Heart left ventricle (tissue), 13 donors: ENCODE data around the gene PAQR5.
"Not testable (repeated sequence)": the region's sequence is repeated elsewhere in the genome, so short reads cannot be mapped to it uniquely, and the experiment has no call there.

ENCODE experiments used
- POLR2A ChIP-seq, 2 donors: fragments of 450-650 bp; IDR thresholded peaks; one replicate each; pipeline ENCODE4 v1.6.1; 2017; ENCODE audit warnings: antibody characterized with exemption in 2 of 2, mild to moderate bottlenecking in 2 of 2, moderate library complexity in 2 of 2
- TF ChIP-seq, protein P1 (sequence below), 12 donors: fragments of 200-600 bp; sonication (generic) in 4 of 12; IDR thresholded peaks; one replicate each; pipeline versions ENCODE4 v1.5.0 to v1.8.0; 2018 to 2022; ENCODE audit warnings: antibody characterized with exemption in 12 of 12, mild to moderate bottlenecking in 5 of 12
- donor health status: ischemic (EF 13 %, LVEDD 7.1; RV severe dilation, severe dysfunction).
- donor health status: DM: no; HTN: yes; CAD: no.
- donor health status: DM: no; HTN: no; CAD: no.
- donor health status: ischemic (EF 25% LVEDD 6.9; RV normal size, moderate dysfunction).
- donor health status: ischemic (EF 25% LVEDD 5.7; RV mildly dilated, moderate dysfunction).
- donor health status: ischemic (EF 35%, LVEDD 5.7; RV mildly dilated, moderate dysfunction).
- donor health status: nonischemic (EF 11% LVEDD 7.7; RV severe dilation, severe dysfunction).
- donor health status: DM: yes; HTN: yes; CAD: no.
- donor health status: PGD.
- donor health status: ischemic (EF 29% LVEDD 5.4; RV normal size, mild dysfunction).
- donor health status: nonischemic (EF 23%, LVEDD 6.1; RV moderate dilation, normal function).

DNA sequence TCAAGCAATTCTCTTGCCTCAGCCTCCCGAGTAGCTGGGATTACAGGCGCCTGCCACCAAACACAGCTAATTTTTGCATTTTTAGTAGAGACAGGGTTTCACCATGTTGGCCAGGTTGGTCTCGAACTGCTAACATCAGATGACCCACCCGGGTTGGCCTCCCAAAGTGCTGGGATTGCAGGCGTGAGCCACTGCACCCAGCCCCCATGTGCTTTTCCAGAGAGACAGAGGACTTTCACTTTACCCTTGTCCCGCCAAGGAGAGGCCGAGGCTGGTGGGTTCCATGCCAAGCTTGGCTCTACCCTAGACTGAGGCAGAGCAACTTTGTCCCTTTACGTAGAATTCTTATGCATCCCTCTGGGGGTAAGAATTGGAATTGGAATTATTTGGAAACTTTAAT lies 2.4 kb downstream of the PAQR5 start:
- not testable (repeated sequence) for TF ChIP-seq POLR2A (IDR thresholded peaks at IDR 0.05)
- TF ChIP-seq, protein P1, sequence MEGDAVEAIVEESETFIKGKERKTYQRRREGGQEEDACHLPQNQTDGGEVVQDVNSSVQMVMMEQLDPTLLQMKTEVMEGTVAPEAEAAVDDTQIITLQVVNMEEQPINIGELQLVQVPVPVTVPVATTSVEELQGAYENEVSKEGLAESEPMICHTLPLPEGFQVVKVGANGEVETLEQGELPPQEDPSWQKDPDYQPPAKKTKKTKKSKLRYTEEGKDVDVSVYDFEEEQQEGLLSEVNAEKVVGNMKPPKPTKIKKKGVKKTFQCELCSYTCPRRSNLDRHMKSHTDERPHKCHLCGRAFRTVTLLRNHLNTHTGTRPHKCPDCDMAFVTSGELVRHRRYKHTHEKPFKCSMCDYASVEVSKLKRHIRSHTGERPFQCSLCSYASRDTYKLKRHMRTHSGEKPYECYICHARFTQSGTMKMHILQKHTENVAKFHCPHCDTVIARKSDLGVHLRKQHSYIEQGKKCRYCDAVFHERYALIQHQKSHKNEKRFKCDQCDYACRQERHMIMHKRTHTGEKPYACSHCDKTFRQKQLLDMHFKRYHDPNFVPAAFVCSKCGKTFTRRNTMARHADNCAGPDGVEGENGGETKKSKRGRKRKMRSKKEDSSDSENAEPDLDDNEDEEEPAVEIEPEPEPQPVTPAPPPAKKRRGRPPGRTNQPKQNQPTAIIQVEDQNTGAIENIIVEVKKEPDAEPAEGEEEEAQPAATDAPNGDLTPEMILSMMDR (IDR thresholded peaks at IDR 0.05): not testable (repeated sequence)
